HEK293 (cell line): ENCODE results near the gene ZNF503.
A peak's percentile ranks its signal among the peaks of the same experiment; 100 is the strongest.

ENCODE experiments used
- ATF2 ChIP-seq: fragments of 450-650 bp; formaldehyde crosslinking; IDR thresholded peaks from 2 replicates; pipeline ENCODE4 v1.5.1; 2016; ENCODE audit warnings: missing biosample characterization, missing genetic modification characterization, low read depth
- GFI1B ChIP-seq: fragments of 450-650 bp; formaldehyde crosslinking; IDR thresholded peaks from 2 replicates; pipeline ENCODE4 v1.5.1; 2016; ENCODE audit warnings: missing biosample characterization, missing genetic modification characterization
- GLIS2 ChIP-seq: fragments of 450-650 bp; formaldehyde crosslinking; IDR thresholded peaks from 2 replicates; pipeline ENCODE4 v1.5.1; 2016; ENCODE audit warnings: missing biosample characterization, missing genetic modification characterization
- HIC1 ChIP-seq: fragments of 450-650 bp; formaldehyde crosslinking; IDR thresholded peaks from 2 replicates; pipeline ENCODE4 v1.5.1; 2016; ENCODE audit warnings: missing biosample characterization, missing genetic modification characterization
- IKZF3 ChIP-seq: fragments of 450-650 bp; IDR thresholded peaks from 2 replicates; pipeline ENCODE4 v1.5.0; 2018; ENCODE audit warnings: missing biosample characterization, mild to moderate bottlenecking, missing genetic modification characterization, moderate library complexity
- KLF1 ChIP-seq: fragments of 450-650 bp; formaldehyde crosslinking; IDR thresholded peaks from 2 replicates; pipeline ENCODE4 v1.5.1; 2016; ENCODE audit warnings: missing biosample characterization, missing genetic modification characterization
- PATZ1 ChIP-seq: fragments of 450-650 bp; formaldehyde crosslinking; IDR thresholded peaks from 2 replicates; pipeline ENCODE4 v1.5.1; 2016; ENCODE audit warnings: missing biosample characterization, missing genetic modification characterization
- PRDM1 ChIP-seq: fragments of 450-650 bp; formaldehyde crosslinking; IDR thresholded peaks from 2 replicates; pipeline ENCODE4; 2016; ENCODE audit warnings: missing biosample characterization, missing genetic modification characterization
- SP7 ChIP-seq: fragments of 450-650 bp; formaldehyde crosslinking; IDR thresholded peaks from 2 replicates; pipeline ENCODE4 v1.5.1; 2016; ENCODE audit warnings: missing biosample characterization, missing genetic modification characterization
- ZBTB21 ChIP-seq: fragments of 450-650 bp; formaldehyde crosslinking; IDR thresholded peaks from 2 replicates; pipeline ENCODE4 v1.5.1; 2017; ENCODE audit warnings: missing biosample characterization, missing genetic modification characterization
- ZFP3 ChIP-seq: fragments of 450-650 bp; formaldehyde crosslinking; IDR thresholded peaks from 2 replicates; pipeline ENCODE4 v1.5.1; 2016; ENCODE audit warnings: low read depth, missing biosample characterization, missing genetic modification characterization
- ZNF16 ChIP-seq: fragments of 450-650 bp; formaldehyde crosslinking; IDR thresholded peaks from 2 replicates; pipeline ENCODE4 v1.5.1; 2016; ENCODE audit warnings: low read depth, missing biosample characterization, missing genetic modification characterization
- ZNF221 ChIP-seq: fragments of 450-650 bp; formaldehyde crosslinking; IDR thresholded peaks from 2 replicates; pipeline ENCODE4 v1.5.1; 2017; ENCODE audit warnings: missing biosample characterization, missing genetic modification characterization, borderline replicate concordance
- ZNF324 ChIP-seq: fragments of 450-650 bp; formaldehyde crosslinking; IDR thresholded peaks from 2 replicates; pipeline ENCODE4 v1.5.1; 2016; ENCODE audit warnings: missing biosample characterization, missing genetic modification characterization
- ZNF488 ChIP-seq: fragments of 450-650 bp; formaldehyde crosslinking; IDR thresholded peaks from 2 replicates; pipeline ENCODE4 v1.5.1; 2016; ENCODE audit warnings: missing biosample characterization, missing genetic modification characterization
- ZNF513 ChIP-seq: fragments of 450-650 bp; IDR thresholded peaks from 2 replicates; pipeline ENCODE4 v1.5.1; 2018; ENCODE audit warnings: missing biosample characterization, missing genetic modification characterization
- ZNF558 ChIP-seq: fragments of 450-650 bp; formaldehyde crosslinking; IDR thresholded peaks from 2 replicates; pipeline ENCODE4 v1.5.1; 2016; ENCODE audit warnings: missing biosample characterization, missing genetic modification characterization
- ZNF626 ChIP-seq: fragments of 450-650 bp; sonication (Bioruptor Pico); formaldehyde crosslinking; IDR thresholded peaks from 2 replicates; pipeline ENCODE4 v1.5.1; 2018; ENCODE audit warnings: missing biosample characterization, missing genetic modification characterization, inconsistent platforms
- ZNF664 ChIP-seq: fragments of 450-650 bp; formaldehyde crosslinking; IDR thresholded peaks from 2 replicates; pipeline ENCODE4 v1.5.1; 2016; ENCODE audit warnings: missing biosample characterization, missing genetic modification characterization
- ZNF76 ChIP-seq: fragments of 450-650 bp; formaldehyde crosslinking; IDR thresholded peaks from 2 replicates; pipeline ENCODE4; 2016; ENCODE audit warnings: low read depth, missing biosample characterization, missing genetic modification characterization, borderline replicate concordance
- ZNF785 ChIP-seq: fragments of 450-650 bp; formaldehyde crosslinking; IDR thresholded peaks from 2 replicates; pipeline ENCODE4 v1.5.1; 2016; ENCODE audit warnings: missing biosample characterization, missing genetic modification characterization
- ZNF830 ChIP-seq: fragments of 450-650 bp; IDR thresholded peaks from 2 replicates; pipeline ENCODE4 v1.5.0; 2018; ENCODE audit warnings: missing biosample characterization, missing genetic modification characterization, low read depth, mild to moderate bottlenecking, moderate library complexity
- ZSCAN18 ChIP-seq: fragments of 450-650 bp; formaldehyde crosslinking; IDR thresholded peaks from 2 replicates; pipeline ENCODE4 v1.5.1; 2016; ENCODE audit warnings: missing biosample characterization, missing genetic modification characterization
- ZSCAN4 ChIP-seq: fragments of 450-650 bp; formaldehyde crosslinking; IDR thresholded peaks from 2 replicates; pipeline ENCODE4 v1.5.1; 2017; ENCODE audit warnings: missing biosample characterization, missing genetic modification characterization

Gene ZNF503

GRCh38 chr10:75358835-75359421 is 42.6 kb downstream of the ZNF503 start (continued):
- TF ChIP-seq PATZ1 (tag by site-specific recombination) (peak; percentile 93), ZSCAN18 (tag by site-specific recombination) (peak; percentile 84), ZNF16 (tag by site-specific recombination) (no peak), ZNF664 (tag by site-specific recombination) (peak; percentile 62; the same call in 1 of the 2 replicates), ATF2 (tag by site-specific recombination) (peak; percentile 94), SP7 (tag by site-specific recombination) (peak; percentile 98), ZNF830 (tag by site-specific recombination) (no peak), GLIS2 (tag by site-specific recombination) (peak; percentile 65), IKZF3 (tag by site-specific recombination) (peak; percentile 91), ZNF513 (tag by site-specific recombination) (peak; percentile 50), GFI1B (tag by site-specific recombination) (peak; percentile 83), ZNF221 (tag by site-specific recombination) (no peak), ZFP3 (tag by site-specific recombination) (no peak), ZNF626 (no peak), ZNF785 (0 out of 2 replicates have a peak, but pooled peaks have one; percentile 51), ZNF76 (no peak), PRDM1 (tag by site-specific recombination) (peak; percentile 34; the same call in 1 of the 2 replicates), ZNF558 (tag by site-specific recombination) (peak; percentile 90), ZBTB21 (tag by site-specific recombination) (peak; percentile 80), KLF1 (no peak), ZNF324 (tag by site-specific recombination) (peak; percentile 96), ZSCAN4 (tag by site-specific recombination) (peak; percentile 62), ZNF488 (peak; percentile 97), HIC1 (tag by site-specific recombination) (no peak)
